ENCODE measurements around the gene SLC51B. TPM values are rescaled to one million over a fixed set of nuclear protein-coding genes. Genes with fewer than 3 reads are reported as not detected.
"Not testable (repeated sequence)": the region's sequence is repeated elsewhere in the genome, so short reads cannot be mapped to it uniquely, and the experiment has no call there.

Gene SLC51B
- total RNA-seq, 1 donor, result not detected

DNA sequence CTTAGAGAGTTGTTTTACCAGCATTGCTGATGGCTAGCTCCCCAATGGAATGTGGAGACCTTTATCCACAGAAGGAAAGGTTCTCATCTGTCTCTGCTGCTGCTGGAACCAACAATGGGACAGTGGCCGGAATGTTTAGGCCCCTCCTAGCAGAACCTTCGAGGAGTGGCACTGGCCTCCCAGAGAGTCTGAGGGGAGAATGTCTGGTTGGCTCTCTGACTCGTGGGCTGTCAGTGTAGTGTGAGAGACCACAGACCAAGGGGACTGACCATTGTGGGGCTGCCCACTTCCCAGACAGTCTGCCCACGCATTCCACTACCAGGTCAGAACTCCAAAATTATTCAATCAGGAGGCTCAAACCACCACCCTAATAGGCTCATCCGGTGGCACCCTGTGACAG, 17.5 kb downstream of the SLC51B start:
- no peak for DNase-seq (ENCODE audit: low read depth in 2 of 3, low spot score in 2 of 3)

GRCh38 chr15:65066001-65066634, 20.9 kb downstream of the SLC51B start:
- no peak for DNase-seq (ENCODE audit: low read depth in 2 of 3, low spot score in 2 of 3)

DNA sequence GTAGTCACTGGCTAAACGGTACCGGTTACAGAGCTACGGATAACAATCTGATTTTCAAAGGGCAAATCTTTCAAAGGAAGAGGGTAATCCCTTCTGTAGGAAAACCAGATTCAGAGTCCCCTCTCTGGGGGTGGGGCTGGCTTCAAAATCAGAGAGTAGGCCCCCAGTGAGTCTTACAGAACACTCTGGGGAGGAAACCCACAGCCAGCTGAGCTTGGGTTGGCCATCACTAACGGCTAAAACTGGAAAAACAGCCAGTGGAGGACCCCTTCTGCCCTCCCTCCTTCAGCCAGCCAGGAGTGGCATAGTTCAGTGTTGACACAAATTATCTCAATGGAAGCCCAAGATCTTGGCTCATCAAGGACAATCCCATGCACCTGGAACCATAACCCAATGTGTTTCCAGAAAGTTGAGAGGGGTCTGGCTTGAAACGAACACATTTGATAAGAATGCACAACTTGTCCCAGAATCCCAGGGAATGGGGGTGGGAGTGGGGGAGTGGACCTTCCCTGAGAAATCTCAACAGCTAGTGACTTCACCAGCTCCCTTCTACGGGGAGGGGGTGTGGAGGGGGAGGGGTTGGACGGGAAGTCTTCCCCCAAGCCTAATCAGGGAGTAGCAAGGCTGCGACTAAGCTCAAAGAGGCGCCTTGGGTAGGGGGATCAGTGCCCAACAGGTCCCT, 21.6 kb downstream of the SLC51B start:
- DNase-seq (ENCODE audit: low read depth in 2 of 3, low spot score in 2 of 3), result no peak

DNA sequence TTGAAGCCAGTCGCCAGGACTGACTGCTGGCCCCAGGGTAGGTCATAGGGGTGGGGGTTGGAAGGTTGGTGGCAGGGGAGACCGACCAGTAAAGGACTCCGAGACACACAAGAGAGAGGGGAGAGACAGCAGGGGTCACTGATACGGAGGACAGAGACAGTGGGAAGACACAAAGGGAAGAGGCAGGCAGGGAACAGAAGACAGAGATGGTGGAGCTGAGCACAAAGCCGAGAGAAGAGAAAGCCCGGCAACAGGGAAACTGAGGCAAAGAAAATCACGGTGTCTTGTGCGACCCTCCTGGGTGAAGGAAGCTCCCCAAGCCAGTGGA, 22.1 kb downstream of the SLC51B start:
- no peak for DNase-seq (ENCODE audit: low read depth in 2 of 3, low spot score in 2 of 3)

DNA sequence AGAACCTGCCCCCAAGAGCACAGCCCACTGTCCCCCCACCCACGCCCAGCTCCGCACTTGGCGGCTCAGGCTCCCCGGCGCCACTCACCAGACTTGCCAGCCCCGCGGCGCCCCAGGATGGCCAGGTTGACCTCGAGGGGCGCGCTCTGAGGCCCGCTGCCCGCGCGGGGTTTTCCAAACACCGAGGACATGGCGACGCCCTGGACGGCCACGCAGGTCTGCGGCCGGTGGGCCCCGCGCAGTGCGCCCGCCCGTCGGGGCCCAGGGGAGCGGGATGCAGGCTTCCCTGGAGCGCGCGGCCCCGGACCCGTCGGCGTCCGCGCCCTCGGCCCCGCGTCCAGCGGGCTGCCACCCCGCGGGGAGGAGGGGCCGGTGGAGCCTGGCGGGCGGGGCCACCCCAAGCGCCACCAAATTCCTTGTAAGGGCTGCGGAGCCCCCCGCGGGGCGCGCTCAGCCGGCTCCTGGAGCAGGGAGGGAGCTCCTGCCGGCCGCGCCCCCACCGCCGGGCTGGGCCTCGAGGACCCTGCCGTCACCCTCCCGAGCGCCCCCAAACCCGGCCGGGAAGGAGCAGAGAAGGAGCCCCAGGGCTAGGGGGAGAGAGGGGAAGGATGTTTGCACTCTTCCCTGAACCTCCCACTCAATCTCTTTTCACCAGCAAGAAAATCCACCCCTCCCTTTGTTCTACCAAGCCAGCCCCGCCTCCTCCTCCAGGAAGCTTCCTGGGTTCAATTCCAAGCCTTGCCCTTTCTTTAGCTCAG, 22.6 kb downstream of the SLC51B start, which contains the start of gene RASL12:
Gene RASL12, minus strand, starts transcription at position 347 of the 758 bp plus-strand sequence. Its CDS starts 156 bp downstream, at position 191.
- no peak for DNase-seq (ENCODE audit: low read depth in 2 of 3, low spot score in 2 of 3)

GRCh38 chr15:65068403-65068788, 23.2 kb downstream of the SLC51B start:
- no peak for DNase-seq (ENCODE audit: low read depth in 2 of 3, low spot score in 2 of 3)

- DNase-seq (ENCODE audit: low read depth in 2 of 3, low spot score in 2 of 3), result no peak
Measured at GRCh38 chr15:65069179-65069578, 24.0 kb downstream of the SLC51B start.

DNA sequence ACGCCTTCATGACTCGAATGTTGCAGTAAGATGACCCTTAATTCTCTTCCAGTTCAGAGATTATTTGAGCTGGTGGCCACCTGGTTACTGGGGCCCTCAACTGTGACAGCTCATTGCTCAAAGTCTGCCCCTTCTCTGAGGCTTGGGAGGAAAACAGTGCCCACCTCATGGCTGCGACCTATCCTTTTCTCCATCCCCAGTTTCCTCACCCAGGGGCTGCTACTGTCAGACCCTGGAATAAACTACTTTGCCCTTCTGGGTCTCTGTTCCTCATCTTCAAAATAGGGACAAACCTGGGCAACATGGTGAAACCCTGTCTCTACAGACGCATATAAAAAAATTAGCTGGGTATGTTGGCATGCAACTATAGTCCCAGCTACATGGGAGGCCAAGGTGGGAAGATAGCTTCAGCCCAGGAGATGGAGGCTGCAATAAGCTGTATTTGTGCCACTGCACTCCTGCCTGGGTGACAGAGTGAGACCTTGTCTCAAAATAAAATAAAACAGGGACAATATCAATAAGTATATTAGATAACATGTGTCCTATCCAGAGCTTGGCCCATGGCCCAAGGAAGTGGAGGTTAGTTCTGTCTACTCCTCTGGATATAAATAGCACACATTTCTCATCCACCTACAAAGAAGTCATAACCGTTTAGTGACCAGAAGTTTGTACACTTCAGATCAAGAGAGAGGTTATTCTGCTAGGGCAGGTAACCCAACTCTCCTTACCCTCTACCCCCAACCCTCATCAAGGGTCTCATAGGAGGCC, 24.8 kb downstream of the SLC51B start:
- DNase-seq (ENCODE audit: low read depth in 2 of 3, low spot score in 2 of 3), result no peak

GRCh38 chr15:65071381-65071811, 26.2 kb downstream of the SLC51B start:
- DNase-seq (ENCODE audit: low read depth in 2 of 3, low spot score in 2 of 3), result no peak

DNA sequence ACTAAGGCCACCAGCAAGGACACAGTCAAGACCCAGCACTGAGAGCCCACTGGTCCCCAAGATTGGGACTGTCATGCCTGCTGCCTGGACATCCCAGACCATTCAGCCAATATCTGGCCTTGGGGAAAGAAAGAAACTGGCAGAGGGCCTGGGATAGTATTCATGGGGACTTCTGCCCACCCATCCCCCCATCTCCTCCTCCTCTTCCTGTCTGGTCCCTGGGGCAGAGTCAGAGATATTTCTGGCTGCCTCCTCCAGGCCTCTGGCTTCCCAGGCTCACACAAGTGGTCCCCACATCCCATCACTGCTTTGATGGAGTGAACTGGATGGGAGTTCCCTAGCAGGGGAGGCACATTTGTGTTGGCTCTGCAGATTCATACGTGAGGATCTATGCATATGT, 26.8 kb downstream of the SLC51B start:
- no peak for DNase-seq (ENCODE audit: low read depth in 2 of 3, low spot score in 2 of 3)

DNA sequence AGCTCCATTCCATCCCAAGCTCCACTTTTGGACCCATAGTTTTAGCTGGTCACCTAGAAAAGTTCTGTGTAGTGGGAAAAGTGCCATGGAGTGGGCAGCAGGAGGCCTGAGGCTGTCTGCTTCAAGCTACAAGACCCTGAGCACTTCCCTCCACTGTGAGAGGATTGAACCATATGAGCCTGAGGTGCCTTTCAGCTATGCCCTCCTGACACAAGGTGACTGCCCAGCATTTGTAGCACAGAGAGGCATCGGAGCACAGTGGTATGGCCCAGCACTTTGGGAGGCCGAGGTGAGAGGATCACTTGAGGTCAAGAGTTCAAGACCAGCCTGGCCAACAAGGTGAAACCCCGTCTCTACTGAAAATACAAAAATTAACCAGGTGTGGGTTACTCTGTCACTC, 27.4 kb downstream of the SLC51B start:
- no peak for DNase-seq (ENCODE audit: low read depth in 2 of 3, low spot score in 2 of 3)

GRCh38 chr15:65074946-65075345, 29.8 kb downstream of the SLC51B start:
- DNase-seq (ENCODE audit: low read depth in 2 of 3, low spot score in 2 of 3), result not testable (repeated sequence)

GRCh38 chr15:65075607-65076395, 30.6 kb downstream of the SLC51B start:
- DNase-seq (ENCODE audit: low read depth in 2 of 3, low spot score in 2 of 3), result peak in 1 of 3 donors; percentile 62

- DNase-seq (ENCODE audit: low read depth in 2 of 3, low spot score in 2 of 3), result no peak
Measured at GRCh38 chr15:65076486-65077290, 31.5 kb downstream of the SLC51B start, which contains the start of gene KBTBD13. Gene KBTBD13, plus strand, starts transcription at chr15:65076746. Its CDS starts 70 bp downstream, at chr15:65076816.

DNA sequence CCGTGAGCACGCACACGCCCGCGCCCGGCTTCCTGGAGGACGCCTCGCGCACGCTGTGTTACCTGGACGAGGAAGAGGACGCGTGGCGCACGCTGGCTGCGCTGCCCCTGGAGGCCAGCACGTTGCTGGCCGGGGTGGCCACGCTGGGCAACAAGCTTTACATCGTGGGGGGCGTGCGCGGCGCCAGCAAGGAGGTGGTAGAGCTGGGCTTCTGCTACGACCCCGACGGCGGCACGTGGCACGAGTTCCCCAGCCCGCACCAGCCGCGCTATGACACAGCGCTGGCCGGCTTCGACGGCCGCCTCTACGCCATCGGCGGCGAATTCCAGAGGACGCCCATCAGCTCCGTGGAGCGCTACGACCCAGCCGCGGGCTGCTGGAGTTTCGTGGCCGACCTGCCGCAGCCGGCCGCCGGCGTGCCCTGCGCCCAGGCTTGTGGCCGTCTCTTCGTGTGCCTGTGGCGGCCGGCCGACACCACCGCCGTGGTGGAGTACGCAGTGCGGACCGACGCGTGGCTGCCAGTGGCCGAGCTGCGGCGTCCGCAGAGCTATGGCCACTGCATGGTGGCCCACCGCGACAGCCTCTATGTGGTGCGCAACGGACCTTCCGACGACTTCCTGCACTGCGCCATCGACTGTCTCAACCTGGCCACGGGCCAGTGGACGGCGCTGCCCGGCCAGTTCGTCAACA, 32.2 kb downstream of the SLC51B start:
- no peak for DNase-seq (ENCODE audit: low read depth in 2 of 3, low spot score in 2 of 3)

- peak in 2 of 3 donors; percentile 71 to 78 for DNase-seq (ENCODE audit: low read depth in 2 of 3, low spot score in 2 of 3)
Measured at GRCh38 chr15:65077981-65078352, 32.8 kb downstream of the SLC51B start.

DNA sequence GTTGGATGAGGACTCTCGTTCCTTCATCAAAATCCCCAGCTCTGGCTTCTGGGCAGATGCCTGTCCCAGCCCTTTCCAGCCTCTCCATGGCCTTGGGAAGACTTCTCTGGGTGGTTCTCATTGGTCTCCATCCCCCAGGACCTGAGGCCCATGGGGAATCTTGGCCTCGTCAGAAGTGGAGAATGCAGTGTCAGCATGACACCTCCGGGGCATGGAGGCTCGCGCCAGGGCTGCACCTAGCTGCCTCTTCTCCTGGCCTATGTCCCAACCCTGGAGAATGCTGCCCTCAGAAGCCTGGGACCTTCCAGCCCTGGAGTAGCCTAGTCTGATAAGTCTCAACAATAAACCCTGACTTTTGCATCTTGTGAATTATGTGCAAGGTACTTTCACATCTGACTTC, 34.4 kb downstream of the SLC51B start:
- DNase-seq (ENCODE audit: low read depth in 2 of 3, low spot score in 2 of 3), result no peak

DNA sequence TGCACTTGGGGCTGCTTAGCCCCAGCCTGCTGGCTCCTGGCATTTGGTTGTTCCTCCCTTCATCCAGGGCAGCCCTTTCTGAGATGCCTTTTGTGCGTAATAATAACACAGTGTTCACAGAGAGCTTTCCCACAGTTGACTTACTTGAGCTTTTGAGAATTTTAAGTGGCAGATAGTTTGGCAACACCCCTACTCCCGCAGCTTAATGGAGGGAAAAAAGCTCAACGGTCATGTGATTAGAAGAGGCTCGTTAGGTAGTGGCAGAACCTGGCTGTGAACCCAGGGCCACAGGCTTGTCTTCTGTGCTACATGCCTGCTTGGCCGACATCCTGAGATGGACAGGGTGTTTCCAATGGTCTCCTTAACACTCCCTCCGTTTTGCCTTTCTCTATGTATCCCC, 36.1 kb downstream of the SLC51B start:
- DNase-seq (ENCODE audit: low read depth in 2 of 3, low spot score in 2 of 3), result no peak

GRCh38 chr15:65081758-65082157, 36.6 kb downstream of the SLC51B start:
- DNase-seq (ENCODE audit: low read depth in 2 of 3, low spot score in 2 of 3), result no peak
